Stimulated activated naive CD8-positive, alpha-beta T cell treated with anti-CD3 and anti-CD28 coated beads, Interleukin-15, Interleukin-2, amounts not matched to agents 100 U/mL and 50 U/mL, for 24 hours (primary cell): ENCODE results near the gene PITRM1.

Source experiments
- ATAC-seq: fragments of 150-1000 bp; cut with Tn5 transposase; one replicate; pipeline ENCODE4 v1.10.0; 2021
- DNase-seq: peaks from one replicate; pipeline ENCODE4 v3.0.0; 2021

The PITRM1 gene

GRCh38 chr10:3139216-3139910 lies 33.2 kb downstream of the PITRM1 start:
- DNase-seq: no peak
- no peak for ATAC-seq

GRCh38 chr10:3137958-3138726 lies 34.4 kb downstream of the PITRM1 start:
- ATAC-seq: no peak
- no peak for DNase-seq

- DNase-seq: no peak
- no peak for ATAC-seq
Observed at GRCh38 chr10:3136763-3137611, 35.6 kb downstream of the PITRM1 start.

- ATAC-seq (no peak), DNase-seq (no peak)
Observed at GRCh38 chr10:3136336-3136735, 36.2 kb downstream of the PITRM1 start.

GRCh38 chr10:3135006-3135405 lies 37.6 kb downstream of the PITRM1 start:
- DNase-seq (no peak), ATAC-seq (no peak)

- ATAC-seq (no peak), DNase-seq (no peak)
Observed at GRCh38 chr10:3133948-3134347, 38.6 kb downstream of the PITRM1 start.

GRCh38 chr10:3132036-3133025 lies 40.3 kb downstream of the PITRM1 start:
- no peak for DNase-seq
- no peak for ATAC-seq

- ATAC-seq (no peak), DNase-seq (no peak)
Observed at GRCh38 chr10:3131098-3131497, 41.5 kb downstream of the PITRM1 start.

GRCh38 chr10:3129581-3130340 lies 42.8 kb downstream of the PITRM1 start:
- ATAC-seq: no peak
- no peak for DNase-seq

- ATAC-seq (no peak), DNase-seq (no peak)
Observed at GRCh38 chr10:3128379-3129130, 44.0 kb downstream of the PITRM1 start.

GRCh38 chr10:3127921-3128320 lies 44.7 kb downstream of the PITRM1 start:
- DNase-seq: no peak
- ATAC-seq: no peak

GRCh38 chr10:3126741-3127346 lies 45.7 kb downstream of the PITRM1 start:
- DNase-seq (no peak), ATAC-seq (no peak)

- no peak for DNase-seq
- no peak for ATAC-seq
Observed at GRCh38 chr10:3126249-3126648, 46.3 kb downstream of the PITRM1 start.

- ATAC-seq (no peak), DNase-seq (no peak)
Observed at GRCh38 chr10:3125527-3126170, 46.9 kb downstream of the PITRM1 start.

GRCh38 chr10:3124412-3125175 lies 48.0 kb downstream of the PITRM1 start:
- no peak for DNase-seq
- no peak for ATAC-seq

- no peak for DNase-seq
- ATAC-seq: no peak
Observed at GRCh38 chr10:3123571-3124411, 48.8 kb downstream of the PITRM1 start.

GRCh38 chr10:3122486-3123205 lies 49.9 kb downstream of the PITRM1 start:
- no peak for DNase-seq

More at GRCh38 chr10:3122486-3123205, 49.9 kb downstream of the PITRM1 start:
- no peak for ATAC-seq
